Peyer's patch (tissue), 4 donors: ENCODE data around the gene EEFSEC.

Source experiments
- CTCF ChIP-seq, 6 experiments: fragments of 450-650 bp in 4 of 6; fragments of 200-600 bp in 2 of 6; sonication (generic) in 1 of 6; IDR thresholded peaks; one replicate each; pipeline ENCODE4 v1.5.1; 2017 to 2019; ENCODE audit warnings: antibody characterized with exemption in 6 of 6, mild to moderate bottlenecking in 3 of 6, moderate library complexity in 1 of 6
- POLR2A ChIP-seq, 2 donors: fragments of 450-650 bp; IDR thresholded peaks; one replicate each; pipeline ENCODE4 v1.5.1; 2017; ENCODE audit warnings: antibody characterized with exemption in 2 of 2, mild to moderate bottlenecking in 2 of 2, moderate library complexity in 2 of 2

GRCh38 chr3:128416578-128417211 lies 263.4 kb downstream of the EEFSEC start:
- TF ChIP-seq CTCF (IDR thresholded peaks at IDR 0.05) (no peak), POLR2A (IDR thresholded peaks at IDR 0.05) (no peak)
